Heart right ventricle (tissue), 16 donors: ENCODE data around the gene ALG12. TPM values are rescaled to one million over a fixed set of nuclear protein-coding genes. Genes with fewer than 3 reads are reported as not detected.

ENCODE experiments used
- ATAC-seq, 8 donors: fragments of 200-7000 bp; cut with Tn5 transposase; one replicate each; pipeline ENCODE4 v1.9.1; 2020; ENCODE audit warnings: mild to moderate bottlenecking in 8 of 8, moderate library complexity in 8 of 8, moderate number of reproducible peaks in 1 of 8
- DNase-seq, 2 donors: peaks; one replicate each; pipeline ENCODE4 v3.0.0-alpha.2; 2020
- H3K27ac ChIP-seq, 10 donors: fragments of 200-600 bp; sonication (generic) in 2 of 10; one replicate each; pipeline versions ENCODE4 v1.5.0 to v1.8.0; 2020 to 2022; ENCODE audit warnings: mild to moderate bottlenecking in 3 of 10
- H3K27me3 ChIP-seq, 7 donors: fragments of 200-600 bp; one replicate each; pipeline ENCODE4 v1.8.0; 2021 to 2022; ENCODE audit warnings: mild to moderate bottlenecking in 2 of 7
- H3K36me3 ChIP-seq, 9 donors: fragments of 200-600 bp; sonication (generic) in 1 of 9; one replicate each; pipeline versions ENCODE4 v1.5.0 to v1.8.0; 2020 to 2022; ENCODE audit warnings: mild to moderate bottlenecking in 2 of 9
- H3K4me1 ChIP-seq, 9 donors: fragments of 200-600 bp; sonication (generic) in 1 of 9; one replicate each; pipeline versions ENCODE4 v1.5.0 to v1.8.0; 2020 to 2022; ENCODE audit warnings: mild to moderate bottlenecking in 4 of 9
- H3K4me3 ChIP-seq, 10 donors: fragments of 200-600 bp; sonication (generic) in 2 of 10; one replicate each; pipeline versions ENCODE4 v1.5.0 to v1.8.0; 2020 to 2022; ENCODE audit warnings: mild to moderate bottlenecking in 7 of 10, moderate library complexity in 2 of 10
- H3K9me3 ChIP-seq, 11 donors: fragments of 200-600 bp in 10 of 11; sonication (generic) in 2 of 11; one replicate each; pipeline versions ENCODE4 v1.5.0 to v1.8.0; 2013 to 2022; ENCODE audit warnings: mild to moderate bottlenecking in 2 of 11, control low read depth in 1 of 11, moderate library complexity in 1 of 11
- CTCF ChIP-seq, 9 donors: fragments of 200-600 bp; sonication (generic) in 2 of 9; IDR thresholded peaks; one replicate each; pipeline versions ENCODE4 v1.5.0 to v1.8.0; 2021 to 2022; ENCODE audit warnings: antibody characterized with exemption in 9 of 9, mild to moderate bottlenecking in 5 of 9, moderate library complexity in 1 of 9
- WGBS, 2 donors: extraction: QIAGEN DNeasy Blood & Tissue Kit; methylation state at CpG; one replicate each; pipeline ENCODE4 v1.1.7; 2013; ENCODE audit warnings: inconsistent platforms in 1 of 2; 5-methylcytosine and 5-hydroxymethylcytosine counted together
- intact Hi-C, 10 donors: fragments of 100-400 bp; cut with DNase I; formaldehyde crosslinking; loops; one replicate each; pipeline versions ENCODE4 v1.11.1 to v1.14.2; 2022
- polyA plus RNA-seq, 2 donors: library from polyadenylated mRNA; stranded (reverse); fragments of 200-250 nt; gene quantifications; one replicate each; pipeline ENCODE4 v1.2.3, GENCODE V29; 2013
- total RNA-seq, 10 donors: library from RNA; stranded (reverse); fragmentation: NEBNext Ultra II Directional in 3 of 10; extraction: Animal tissue kit (Norgen Biotek cat#: 25700) in 3 of 10; gene quantifications; one replicate each; pipeline versions ENCODE4 v1.2.1 to v1.2.4, GENCODE V29; 2021 to 2023
- donor health status: Arrhythmogenic right ventricular cardiomyopathy.
- donor health status: ischemic (EF 13 %, LVEDD 7.1; RV severe dilation, severe dysfunction).
- donor health status: healthy with polysubstance abuse.
- donor health status: DM: no; HTN: yes; CAD: no.
- donor health status: DM: no; HTN: no; CAD: no.
- donor health status: ischemic (EF 25% LVEDD 6.9; RV normal size, moderate dysfunction).
- donor health status: ischemic (EF 25% LVEDD 5.7; RV mildly dilated, moderate dysfunction).
- donor health status: healthy.
- donor health status: DM: yes; HTN: yes; CAD: no.
- donor health status: Ischemic cardiomyopathy.
- donor health status: ischemic (EF 35%, LVEDD 5.7; RV mildly dilated, moderate dysfunction).
- donor health status: nonischemic (EF 11% LVEDD 7.7; RV severe dilation, severe dysfunction).
- donor health status: DM: yes; HTN: yes; CAD: no.
- donor health status: PGD.
- donor health status: ischemic (EF 29% LVEDD 5.4; RV normal size, mild dysfunction).
- donor health status: nonischemic (EF 23%, LVEDD 6.1; RV moderate dilation, normal function).

The ALG12 gene
- total and polyA plus RNA-seq, 12 donors: 9.6 to 19.8 (median 14.1) TPM

- DNase-seq: no peak
- ATAC-seq: no peak
- Histone ChIP-seq H3K27me3 (no peaks in the 10 kb centered on the region), H3K4me3 (no peak overlapping the region), H3K4me1 (no peaks in the 10 kb centered on the region), H3K9me3 (no peaks in the 10 kb centered on the region), H3K27ac (no peak overlapping the region), H3K36me3 (peaks cover 0 to 96% (median 32%) of the 10 kb centered on the region in 9 donors)
- intact Hi-C loops: loop anchor here in 5 of 10 donors (5.0 to 10.0 kb wide), 4 partner anchors 47 to 145 kb away; no protein-coding TSS in a partner anchor
- 94 to 96% methylated on average over 23 of the region's 23 CpGs for WGBS, 2 donors
- TF ChIP-seq CTCF (IDR thresholded peaks at IDR 0.05): no peak
Measured at GRCh38 chr22:49909476-49910205, 8.6 kb downstream of the ALG12 start.

- Histone ChIP-seq H3K36me3 (peaks cover 0 to 97% (median 44%) of the 10 kb centered on the region in 9 donors), H3K4me1 (peaks cover 0 to 8% (median 0%) of the 10 kb centered on the region in 9 donors), H3K27me3 (no peaks in the 10 kb centered on the region), H3K9me3 (no peaks in the 10 kb centered on the region), H3K27ac (no peak overlapping the region), H3K4me3 (no peak overlapping the region)
- ATAC-seq (no peak), DNase-seq (no peak)
- intact Hi-C loops: no loop called here
- TF ChIP-seq CTCF (IDR thresholded peaks at IDR 0.05): no peak
- 96 to 97% methylated on average over 19 of the region's 19 CpGs for WGBS, 2 donors
Measured at GRCh38 chr22:49907807-49908206, 10.4 kb downstream of the ALG12 start.

GRCh38 chr22:49906799-49907290, 11.4 kb downstream of the ALG12 start:
- peaks cover 0 to 96% (median 45%) of the 10 kb centered on the region in 9 donors for H3K36me3 ChIP-seq
- no peak for TF ChIP-seq CTCF (IDR thresholded peaks at IDR 0.05)
- no peak for ATAC-seq
- no peaks in the 10 kb centered on the region for H3K27me3 ChIP-seq
- no peaks in the 10 kb centered on the region for H3K9me3 ChIP-seq
- H3K4me1 ChIP-seq: peaks cover 0 to 8% (median 0%) of the 10 kb centered on the region in 9 donors
- no peak for DNase-seq
- intact Hi-C loops: no loop called here
- H3K27ac ChIP-seq: no peak overlapping the region
- H3K4me3 ChIP-seq: no peak overlapping the region
- 88 to 94% methylated on average over 14 of the region's 14 CpGs for WGBS, 2 donors

- WGBS, 2 donors: 95 to 97% methylated on average over 28 of the region's 28 CpGs
- no peaks in the 10 kb centered on the region for H3K9me3 ChIP-seq
- intact Hi-C loops: no loop called here
- peaks cover 0 to 99% (median 45%) of the 10 kb centered on the region in 9 donors for H3K36me3 ChIP-seq
- no peaks in the 10 kb centered on the region for H3K27me3 ChIP-seq
- TF ChIP-seq CTCF (IDR thresholded peaks at IDR 0.05): no peak
- H3K4me3 ChIP-seq: no peak overlapping the region
- no peak for ATAC-seq
- H3K27ac ChIP-seq: no peak overlapping the region
- H3K4me1 ChIP-seq: peaks cover 0 to 8% (median 0%) of the 10 kb centered on the region in 9 donors
- no peak for DNase-seq
Measured at GRCh38 chr22:49906071-49906798, 12.0 kb downstream of the ALG12 start.
